IMR-90 (cell line): Measurements from ENCODE around the gene LMX1A. TPM values are rescaled to one million over a fixed set of nuclear protein-coding genes. Genes with fewer than 3 reads are reported as not detected.

ENCODE experiments used
- ATAC-seq: fragments of 200-7000 bp; cut with Tn5 transposase; 2 replicates; pipeline ENCODE4 v1.9.1; 2020; ENCODE audit warnings: low read depth, mild to moderate bottlenecking, moderate library complexity
- BruUV-seq: library from RNA; stranded (reverse); fragments of 400-500 nt; replicated peaks from 2 replicates; lab custom pipeline; 2021; lab: Mats Ljungman, UMichigan
- CTCF ChIA-PET: fragments of 300-600 bp; formaldehyde crosslinking; extraction: SDS; loops from one replicate; lab custom pipeline; 2021; ENCODE audit warnings: antibody characterized with exemption; lab: Yijun Ruan, JAX
- POLR2A ChIA-PET: fragments of 300-600 bp; sonication (Branson Sonifier 250); formaldehyde crosslinking; loops from one replicate; lab custom pipeline; 2022; ENCODE audit warnings: antibody characterized with exemption; ENCODE audit not compliant: unreplicated experiment; lab: Charles Lee
- DNase-seq: peaks from one replicate; pipeline ENCODE4 v3.0.0; 2013
- H2AFZ ChIP-seq: replicated peaks from 2 replicates; pipeline ENCODE3; 2013; ENCODE audit warnings: low read length, mild to moderate bottlenecking; ENCODE audit not compliant: poor library complexity
- H2AK5ac ChIP-seq: 2 replicates; pipeline ENCODE4 v1.6.1; 2013; ENCODE audit warnings: low read depth, low read length, inconsistent platforms
- H2AK9ac ChIP-seq: replicated peaks from 2 replicates; pipeline ENCODE3; 2013; ENCODE audit warnings: mild to moderate bottlenecking, low read depth, low read length, moderate library complexity; ENCODE audit not compliant: poor library complexity
- H2BK120ac ChIP-seq: 2 replicates; pipeline ENCODE4 v1.6.1; 2013; ENCODE audit warnings: low read depth, low read length, inconsistent platforms
- H2BK15ac ChIP-seq: 3 replicates; pipeline ENCODE4 v1.6.1; 2013; ENCODE audit warnings: low read depth, low read length, inconsistent platforms
- H2BK20ac ChIP-seq: 2 replicates; pipeline ENCODE4 v1.6.1; 2013; ENCODE audit warnings: low read depth, mild to moderate bottlenecking, inconsistent platforms, low read length, moderate library complexity
- H2BK5ac ChIP-seq: 2 replicates; pipeline ENCODE4 v1.6.1; 2013; ENCODE audit warnings: mild to moderate bottlenecking, low read depth, low read length, inconsistent platforms; ENCODE audit not compliant: poor library complexity, severe bottlenecking
- H3K14ac ChIP-seq: replicated peaks from 2 replicates; pipeline ENCODE4 v1.6.1; 2013; ENCODE audit warnings: low read depth, low read length, inconsistent platforms
- H3K18ac ChIP-seq: 2 replicates; pipeline ENCODE4 v1.6.1; 2013; ENCODE audit warnings: low read depth, low read length, control low read depth
- H3K23ac ChIP-seq: 2 replicates; pipeline ENCODE4 v1.6.1; 2013; ENCODE audit warnings: low read depth, low read length, inconsistent platforms
- H3K27ac ChIP-seq: 2 replicates; pipeline ENCODE4 v1.5.1; 2013; ENCODE audit warnings: mild to moderate bottlenecking, control low read depth, low read length; ENCODE audit not compliant: insufficient read depth
- H3K27me3 ChIP-seq: 2 replicates; pipeline ENCODE4 v1.6.1; 2013; ENCODE audit warnings: low read length; ENCODE audit not compliant: control insufficient read depth, insufficient read depth
- H3K36me3 ChIP-seq: 2 replicates; pipeline ENCODE4 v1.6.1; 2013; ENCODE audit warnings: low read length, mixed read lengths; ENCODE audit not compliant: control insufficient read depth, insufficient read depth
- H3K4ac ChIP-seq: 2 replicates; pipeline ENCODE4 v1.6.1; 2013; ENCODE audit warnings: low read depth, low read length, inconsistent platforms
- H3K4me1 ChIP-seq: 2 replicates; pipeline ENCODE4 v1.6.1; 2013; ENCODE audit warnings: low read length, mixed read lengths; ENCODE audit not compliant: control insufficient read depth, insufficient read depth
- H3K4me2 ChIP-seq: 2 replicates; pipeline ENCODE4 v1.6.1; 2013; ENCODE audit warnings: low read depth, mild to moderate bottlenecking, control low read depth, low read length, moderate library complexity
- H3K4me3 ChIP-seq: 2 replicates; pipeline ENCODE4 v1.5.1; 2013; ENCODE audit warnings: low read depth, mild to moderate bottlenecking, control low read depth, low read length, moderate library complexity; ENCODE audit not compliant: insufficient read depth
- H3K56ac ChIP-seq: 2 replicates; pipeline ENCODE4 v1.6.1; 2013; ENCODE audit warnings: low read length, inconsistent platforms; ENCODE audit not compliant: insufficient read depth; ENCODE audit errors: extremely low read depth
- H3K79me1 ChIP-seq, 2 experiments: 2 replicates each; pipeline ENCODE4 v1.6.1; 2013; ENCODE audit warnings: low read length in 2 of 2, inconsistent platforms in 1 of 2, low read depth in 1 of 2
- H3K9ac ChIP-seq: 2 replicates; pipeline ENCODE4 v1.6.1; 2013; ENCODE audit warnings: low read depth, low read length, control low read depth
- H3K9me1 ChIP-seq: 2 replicates; pipeline ENCODE4 v1.6.1; 2013; ENCODE audit warnings: low read length, inconsistent platforms; ENCODE audit not compliant: insufficient read depth
- H3K9me3 ChIP-seq: 2 replicates; pipeline ENCODE4 v1.6.1; 2013; ENCODE audit warnings: low read length; ENCODE audit not compliant: control insufficient read depth, insufficient read depth
- H4K20me1 ChIP-seq: 2 replicates; pipeline ENCODE4 v1.6.1; 2013; ENCODE audit warnings: low read length, inconsistent platforms; ENCODE audit not compliant: insufficient read depth
- H4K5ac ChIP-seq: 2 replicates; pipeline ENCODE4 v1.6.1; 2013; ENCODE audit warnings: mild to moderate bottlenecking, low read depth, low read length, control low read depth
- H4K8ac ChIP-seq, 2 experiments: 2 replicates each; pipeline ENCODE4 v1.6.1; 2013; ENCODE audit warnings: low read depth in 2 of 2, low read length in 2 of 2, control low read depth in 1 of 2, inconsistent platforms in 1 of 2
- H4K91ac ChIP-seq: 2 replicates; pipeline ENCODE4 v1.6.1; 2013; ENCODE audit warnings: low read depth, low read length, inconsistent platforms; ENCODE audit not compliant: insufficient read depth
- BHLHE40 ChIP-seq: fragments of 150-350 bp; IDR thresholded peaks from 2 replicates; pipeline ENCODE4 v1.6.1; 2016; ENCODE audit warnings: mild to moderate bottlenecking, low read depth, low read length
- CEBPB ChIP-seq: IDR thresholded peaks from 2 replicates; pipeline ENCODE4 v1.6.1; 2012; ENCODE audit warnings: low read depth, low read length, improper control_type of control experiment
- CHD1 ChIP-seq: IDR thresholded peaks from 2 replicates; pipeline ENCODE4 v1.6.1; 2012; ENCODE audit warnings: low read depth, low read length, improper control_type of control experiment
- FOS ChIP-seq: fragments of 150-350 bp; IDR thresholded peaks from 2 replicates; pipeline ENCODE4 v1.6.1; 2016; ENCODE audit warnings: low read depth, low read length
- MAFK ChIP-seq: IDR thresholded peaks from 2 replicates; pipeline ENCODE4 v1.6.1; 2012; ENCODE audit warnings: low read depth, low read length, improper control_type of control experiment
- MAZ ChIP-seq: IDR thresholded peaks from 2 replicates; pipeline ENCODE4 v1.6.1; 2012; ENCODE audit warnings: low read depth, mild to moderate bottlenecking, low read length, improper control_type of control experiment, moderate library complexity, borderline replicate concordance
- MXI1 ChIP-seq: IDR thresholded peaks from 2 replicates; pipeline ENCODE4 v1.6.1; 2012; ENCODE audit warnings: low read depth, mild to moderate bottlenecking, low read length, moderate library complexity, borderline replicate concordance
- NFE2L2 ChIP-seq: fragments of 150-350 bp; IDR thresholded peaks from 2 replicates; pipeline ENCODE4 v1.6.1; 2016; ENCODE audit warnings: low read depth, mild to moderate bottlenecking, low read length
- POLR2A ChIP-seq: IDR thresholded peaks from 2 replicates; pipeline ENCODE4 v1.6.1; 2012; ENCODE audit warnings: mild to moderate bottlenecking, low read depth, low read length
- RAD21 ChIP-seq: IDR thresholded peaks from 2 replicates; pipeline ENCODE4 v1.6.1; 2012; ENCODE audit warnings: low read length, improper control_type of control experiment
- RCOR1 ChIP-seq: IDR thresholded peaks from 2 replicates; pipeline ENCODE4 v1.6.1; 2012; ENCODE audit warnings: mild to moderate bottlenecking, low read length, improper control_type of control experiment; ENCODE audit not compliant: insufficient replicate concordance
- RFX5 ChIP-seq: IDR thresholded peaks from 2 replicates; pipeline ENCODE4 v1.8.0; 2012; ENCODE audit warnings: low read depth, mild to moderate bottlenecking, low read length, moderate library complexity
- SMC3 ChIP-seq: fragments of 150-350 bp; IDR thresholded peaks from 2 replicates; pipeline ENCODE4 v1.6.1; 2016; ENCODE audit warnings: low read depth, mild to moderate bottlenecking, antibody characterized with exemption, low read length, moderate library complexity
- WGBS, 2 experiments: methylation state at CpG; one replicate each; pipeline versions ENCODE4 v1.1.5 to v1.1.7; 2013; ENCODE audit warnings: missing lambda C conversion rate in 2 of 2; ENCODE audit not compliant: insufficient read length in 1 of 2; ENCODE audit errors: extremely low coverage in 2 of 2; 5-methylcytosine and 5-hydroxymethylcytosine counted together
- dilution Hi-C: fragments of 300-500 bp; cut with HindIII; formaldehyde crosslinking; loops from one replicate; pipeline ENCODE4 v1.14.3; 2018; ENCODE audit warnings: low sequenced_read_pairs; ENCODE audit not compliant: unreplicated experiment
- in situ Hi-C: fragments of 300-500 bp; cut with MboI; formaldehyde crosslinking; loops from 3 replicates; pipeline ENCODE4 v1.14.3; 2019; ENCODE audit warnings: low sequenced_read_pairs, inconsistent platforms, mixed read lengths
- intact Hi-C: fragments of 100-400 bp; cut with micrococcal nuclease; formaldehyde crosslinking; loops from 2 replicates; pipeline ENCODE4 v1.10.0; 2022
- polyA plus RNA-seq, 3 experiments: library from polyadenylated mRNA; depleted of rRNA; stranded (reverse); fragments of >200 nt; gene quantifications; 2 replicates each; pipeline ENCODE4 v1.2.3, GENCODE V29; 2012; ENCODE audit warnings: low replicate concordance in 1 of 3
- total RNA-seq: library from RNA; depleted of rRNA; stranded (reverse); fragments of >200 nt; gene quantifications from 2 replicates; pipeline ENCODE4 v1.2.3, GENCODE V29; 2012
- TF ChIP-seq, protein P1 (sequence below): fragments of 150-350 bp; IDR thresholded peaks from 2 replicates; pipeline ENCODE4 v1.6.1; 2016; ENCODE audit warnings: low read depth, mild to moderate bottlenecking, low read length, moderate library complexity, borderline replicate concordance
- TF ChIP-seq, protein P2 (sequence below): fragments of 150-350 bp; IDR thresholded peaks from 2 replicates; pipeline ENCODE4 v1.6.1; 2017; ENCODE audit warnings: mild to moderate bottlenecking, antibody characterized with exemption, low read length, low read depth
- TF ChIP-seq, protein P3 (sequence below): conservative IDR thresholded peaks from 2 replicates; pipeline ENCODE4 v1.5.1; 2012; ENCODE audit warnings: mild to moderate bottlenecking, low read depth, low read length, improper control_type of control experiment

Gene LMX1A
- total and polyA plus RNA-seq, 2 of the 4 experiments (the other 2 are of a cell fraction): not detected

DNA sequence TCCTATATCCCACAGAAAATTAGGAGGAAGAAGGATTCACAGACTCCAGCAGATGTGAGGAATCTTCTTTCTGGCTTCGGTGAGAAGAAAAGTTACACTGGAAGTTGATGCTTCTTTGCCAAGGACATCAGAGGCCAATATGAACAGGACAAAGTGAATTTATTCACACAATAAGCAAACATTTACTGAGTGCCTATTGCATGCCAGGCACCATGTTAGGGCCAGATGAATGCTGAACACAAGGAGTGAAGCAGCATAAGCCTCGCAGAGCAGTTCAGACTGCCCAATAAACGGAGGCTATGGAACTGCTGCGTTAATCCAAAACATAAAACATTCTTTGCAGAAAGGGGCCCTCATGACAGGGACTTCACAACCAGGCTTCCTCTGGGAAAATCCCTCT lies 114.6 kb downstream of the LMX1A start:
- H3K56ac ChIP-seq: no peak overlapping the region
- no peaks in the 10 kb centered on the region for H3K9me3 ChIP-seq
- dilution Hi-C loops (no loop called here), in situ Hi-C loops (no loop called here), intact Hi-C loops (no loop called here)
- no peaks in the 10 kb centered on the region for H3K79me1 ChIP-seq
- no peak overlapping the region for H4K8ac ChIP-seq
- no peaks in the 10 kb centered on the region for H3K36me3 ChIP-seq
- H3K23ac ChIP-seq: no peak overlapping the region
- no peak overlapping the region for H2BK5ac ChIP-seq
- no peak overlapping the region for H3K9ac ChIP-seq
- H2BK15ac ChIP-seq: no peak overlapping the region
- DNase-seq: no peak
- no peaks in the 10 kb centered on the region for H4K20me1 ChIP-seq
- no peak overlapping the region for H4K5ac ChIP-seq
- H2AFZ ChIP-seq: no peak overlapping the region
- no peak overlapping the region for H2BK20ac ChIP-seq
- TF ChIP-seq MAFK: no peak
- TF ChIP-seq, protein P1, sequence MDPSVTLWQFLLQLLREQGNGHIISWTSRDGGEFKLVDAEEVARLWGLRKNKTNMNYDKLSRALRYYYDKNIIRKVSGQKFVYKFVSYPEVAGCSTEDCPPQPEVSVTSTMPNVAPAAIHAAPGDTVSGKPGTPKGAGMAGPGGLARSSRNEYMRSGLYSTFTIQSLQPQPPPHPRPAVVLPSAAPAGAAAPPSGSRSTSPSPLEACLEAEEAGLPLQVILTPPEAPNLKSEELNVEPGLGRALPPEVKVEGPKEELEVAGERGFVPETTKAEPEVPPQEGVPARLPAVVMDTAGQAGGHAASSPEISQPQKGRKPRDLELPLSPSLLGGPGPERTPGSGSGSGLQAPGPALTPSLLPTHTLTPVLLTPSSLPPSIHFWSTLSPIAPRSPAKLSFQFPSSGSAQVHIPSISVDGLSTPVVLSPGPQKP: no peak
- TF ChIP-seq CHD1: no peak
- TF ChIP-seq RCOR1: no peak
- TF ChIP-seq MAZ: no peak
- no peak for TF ChIP-seq CEBPB
- no peak for TF ChIP-seq MXI1
- TF ChIP-seq POLR2A: no peak
- no peak for TF ChIP-seq RAD21
- no peak for TF ChIP-seq FOS
- no peak for TF ChIP-seq RFX5
- TF ChIP-seq, protein P2, sequence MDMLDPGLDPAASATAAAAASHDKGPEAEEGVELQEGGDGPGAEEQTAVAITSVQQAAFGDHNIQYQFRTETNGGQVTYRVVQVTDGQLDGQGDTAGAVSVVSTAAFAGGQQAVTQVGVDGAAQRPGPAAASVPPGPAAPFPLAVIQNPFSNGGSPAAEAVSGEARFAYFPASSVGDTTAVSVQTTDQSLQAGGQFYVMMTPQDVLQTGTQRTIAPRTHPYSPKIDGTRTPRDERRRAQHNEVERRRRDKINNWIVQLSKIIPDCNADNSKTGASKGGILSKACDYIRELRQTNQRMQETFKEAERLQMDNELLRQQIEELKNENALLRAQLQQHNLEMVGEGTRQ: no peak
- TF ChIP-seq SMC3: no peak
- TF ChIP-seq, protein P3, sequence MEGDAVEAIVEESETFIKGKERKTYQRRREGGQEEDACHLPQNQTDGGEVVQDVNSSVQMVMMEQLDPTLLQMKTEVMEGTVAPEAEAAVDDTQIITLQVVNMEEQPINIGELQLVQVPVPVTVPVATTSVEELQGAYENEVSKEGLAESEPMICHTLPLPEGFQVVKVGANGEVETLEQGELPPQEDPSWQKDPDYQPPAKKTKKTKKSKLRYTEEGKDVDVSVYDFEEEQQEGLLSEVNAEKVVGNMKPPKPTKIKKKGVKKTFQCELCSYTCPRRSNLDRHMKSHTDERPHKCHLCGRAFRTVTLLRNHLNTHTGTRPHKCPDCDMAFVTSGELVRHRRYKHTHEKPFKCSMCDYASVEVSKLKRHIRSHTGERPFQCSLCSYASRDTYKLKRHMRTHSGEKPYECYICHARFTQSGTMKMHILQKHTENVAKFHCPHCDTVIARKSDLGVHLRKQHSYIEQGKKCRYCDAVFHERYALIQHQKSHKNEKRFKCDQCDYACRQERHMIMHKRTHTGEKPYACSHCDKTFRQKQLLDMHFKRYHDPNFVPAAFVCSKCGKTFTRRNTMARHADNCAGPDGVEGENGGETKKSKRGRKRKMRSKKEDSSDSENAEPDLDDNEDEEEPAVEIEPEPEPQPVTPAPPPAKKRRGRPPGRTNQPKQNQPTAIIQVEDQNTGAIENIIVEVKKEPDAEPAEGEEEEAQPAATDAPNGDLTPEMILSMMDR: no peak
- TF ChIP-seq NFE2L2: no peak
- no peak for TF ChIP-seq BHLHE40
- ChIA-PET POLR2A (no interaction called here), CTCF (no interaction called here)
- WGBS, 2 experiments: no CpG with 5 or more reads among the region's 4 CpGs
- H3K27me3 ChIP-seq: no peaks in the 10 kb centered on the region; the same call in 1 of the 2 replicates
- no peak overlapping the region for H3K4me3 ChIP-seq
- H3K4me1 ChIP-seq: no peaks in the 10 kb centered on the region
- no peak for ATAC-seq
- no peak overlapping the region for H2BK120ac ChIP-seq
- no peak overlapping the region for H3K4me2 ChIP-seq
- no peaks in the 10 kb centered on the region for H3K9me1 ChIP-seq
- no peak overlapping the region for H3K4ac ChIP-seq
- H3K27ac ChIP-seq: no peak overlapping the region
- no peak overlapping the region for H2AK5ac ChIP-seq
- no peak overlapping the region for H4K91ac ChIP-seq
- H3K18ac ChIP-seq: no peak overlapping the region
- H3K14ac ChIP-seq: no peak overlapping the region
- no peak overlapping the region for H2AK9ac ChIP-seq
- no TSS peak for BruUV-seq
